MM.1S (cell line): ENCODE measurements around the gene ARL15.

Experiments
- DNase-seq: peaks from one replicate; pipeline ENCODE4 v3.0.0-alpha.2; 2015
- H2AFZ ChIP-seq: fragments of 300-600 bp; sonication (generic); 2 replicates; pipeline ENCODE4 v1.6.0; 2016; ENCODE audit warnings: antibody characterized with exemption, low read length
- H3F3A ChIP-seq: fragments of 300-600 bp; sonication (generic); 2 replicates; pipeline ENCODE4 v1.6.1; 2016; ENCODE audit warnings: mild to moderate bottlenecking, antibody characterized with exemption, low read length, moderate library complexity, mixed read lengths; ENCODE audit not compliant: insufficient read depth
- H3K27ac ChIP-seq: fragments of 300-600 bp; sonication (generic); 2 replicates; pipeline ENCODE4 v1.5.1; 2016; ENCODE audit warnings: mild to moderate bottlenecking, low read length
- H3K27me3 ChIP-seq: fragments of 300-600 bp; sonication (generic); replicated peaks from 2 replicates; pipeline ENCODE4 v1.6.0; 2016; ENCODE audit warnings: low read length; ENCODE audit not compliant: insufficient read depth
- H3K36me3 ChIP-seq: fragments of 300-600 bp; sonication (generic); replicated peaks from 2 replicates; pipeline ENCODE4 v1.6.1; 2016; ENCODE audit warnings: mild to moderate bottlenecking, low read length, mixed read lengths; ENCODE audit not compliant: insufficient read depth
- H3K4me1 ChIP-seq: fragments of 300-600 bp; sonication (generic); 2 replicates; pipeline ENCODE4 v1.6.1; 2016; ENCODE audit warnings: low read length, mixed read lengths
- H3K4me2 ChIP-seq: fragments of 300-600 bp; sonication (generic); 2 replicates; pipeline ENCODE4 v1.6.0; 2016; ENCODE audit warnings: low read depth, low read length
- H3K4me3 ChIP-seq: fragments of 300-600 bp; sonication (generic); 2 replicates; pipeline ENCODE4 v1.5.1; 2016; ENCODE audit warnings: low read length, mixed read lengths
- H3K79me2 ChIP-seq: fragments of 300-600 bp; sonication (generic); 2 replicates; pipeline ENCODE4 v1.6.1; 2016; ENCODE audit warnings: mixed run types, low read length, mixed read lengths
- H3K9ac ChIP-seq: fragments of 300-600 bp; sonication (generic); 2 replicates; pipeline ENCODE4 v1.6.1; 2016; ENCODE audit warnings: low read length, mixed read lengths
- H3K9me2 ChIP-seq: fragments of 300-600 bp; sonication (generic); replicated peaks from 2 replicates; pipeline ENCODE4 v1.6.1; 2016; ENCODE audit warnings: mild to moderate bottlenecking, low read length, mixed read lengths; ENCODE audit not compliant: insufficient read depth
- H3K9me3 ChIP-seq: fragments of 300-600 bp; sonication (generic); replicated peaks from 2 replicates; pipeline ENCODE4 v1.6.1; 2016; ENCODE audit warnings: mild to moderate bottlenecking, low read length, mixed read lengths; ENCODE audit not compliant: insufficient read depth
- H4K20me1 ChIP-seq: fragments of 300-600 bp; sonication (generic); 2 replicates; pipeline ENCODE4 v1.6.1; 2016; ENCODE audit warnings: mild to moderate bottlenecking, low read length, moderate library complexity, mixed read lengths; ENCODE audit not compliant: insufficient read depth
- CTCF ChIP-seq: fragments of 300-600 bp; sonication (generic); IDR thresholded peaks from 2 replicates; pipeline ENCODE4 v1.5.1; 2016; ENCODE audit warnings: antibody characterized with exemption, low read length, mixed read lengths
- EZH2 ChIP-seq: fragments of 300-600 bp; sonication (generic); optimal IDR thresholded peaks from 2 replicates; pipeline ENCODE3; 2017; ENCODE audit warnings: low read depth, mild to moderate bottlenecking, antibody characterized with exemption, low read length, mixed read lengths
- EZH2phosphoT487 ChIP-seq: fragments of 300-600 bp; sonication (generic); IDR thresholded peaks from 2 replicates; pipeline ENCODE4 v1.6.1; 2018; ENCODE audit warnings: antibody characterized with exemption, low read length

Gene ARL15

GRCh38 chr5:54215233-54215736 lies 95.1 kb downstream of the ARL15 start:
- no peaks in the 10 kb centered on the region for H4K20me1 ChIP-seq
- H2AFZ ChIP-seq, result no peak overlapping the region
- TF ChIP-seq CTCF (no peak), EZH2phosphoT487 (no peak)
- H3F3A ChIP-seq, result no peaks in the 10 kb centered on the region
- no peaks in the 10 kb centered on the region for H3K79me2 ChIP-seq
- DNase-seq, result no peak
- no peaks in the 10 kb centered on the region for H3K4me1 ChIP-seq
- H3K4me3 ChIP-seq, result no peak overlapping the region
- no peaks in the 10 kb centered on the region for H3K27me3 ChIP-seq
- H3K9ac ChIP-seq, result no peak overlapping the region
- H3K4me2 ChIP-seq, result no peak overlapping the region
- H3K36me3 ChIP-seq, result no peaks in the 10 kb centered on the region
- H3K27ac ChIP-seq, result no peak overlapping the region
- H3K9me2 ChIP-seq, result no peaks in the 10 kb centered on the region
- no peaks in the 10 kb centered on the region for H3K9me3 ChIP-seq

- DNase-seq, result no peak
- Histone ChIP-seq H3K4me3 (no peak overlapping the region), H3K9me2 (no peaks in the 10 kb centered on the region), H3K27me3 (no peaks in the 10 kb centered on the region), H4K20me1 (no peaks in the 10 kb centered on the region), H3K27ac (no peak overlapping the region), H3F3A (no peaks in the 10 kb centered on the region), H2AFZ (no peak overlapping the region), H3K79me2 (no peaks in the 10 kb centered on the region), H3K4me2 (no peak overlapping the region), H3K9me3 (no peaks in the 10 kb centered on the region), H3K4me1 (no peaks in the 10 kb centered on the region), H3K36me3 (no peaks in the 10 kb centered on the region), H3K9ac (no peak overlapping the region)
- TF ChIP-seq EZH2phosphoT487, result no peak
- no peak for TF ChIP-seq EZH2
- no peak for TF ChIP-seq CTCF
These were observed 95.7 kb downstream of the ARL15 start for GRCh38 chr5:54214722-54215121.

- H3K4me2 ChIP-seq, result no peak overlapping the region
- H3K4me3 ChIP-seq, result no peak overlapping the region
- no peaks in the 10 kb centered on the region for H3K36me3 ChIP-seq
- H3K4me1 ChIP-seq, result no peaks in the 10 kb centered on the region
- no peaks in the 10 kb centered on the region for H3F3A ChIP-seq
- no peak overlapping the region for H2AFZ ChIP-seq
- no peaks in the 10 kb centered on the region for H3K9me2 ChIP-seq
- no peaks in the 10 kb centered on the region for H3K9me3 ChIP-seq
- no peak overlapping the region for H3K9ac ChIP-seq
- no peak for DNase-seq
- no peaks in the 10 kb centered on the region for H3K27me3 ChIP-seq
- H3K79me2 ChIP-seq, result no peaks in the 10 kb centered on the region
- H3K27ac ChIP-seq, result no peak overlapping the region
- no peak for TF ChIP-seq EZH2
- TF ChIP-seq CTCF, result no peak
- no peak for TF ChIP-seq EZH2phosphoT487
- no peaks in the 10 kb centered on the region for H4K20me1 ChIP-seq
These were observed 98.0 kb downstream of the ARL15 start for GRCh38 chr5:54212331-54212730.
